CD14-positive monocyte (primary cell): ENCODE data around the gene MAGEF1. TPM values are rescaled to one million over a fixed set of nuclear protein-coding genes. Genes with fewer than 3 reads are reported as not detected.
A peak's percentile ranks its signal among the peaks of the same experiment; 100 is the strongest.

Experiments used
- DNase-seq, 3 donors: peaks; one replicate each; pipeline ENCODE4 v3.0.0-alpha.2; 2011 to 2022
- H2AFZ ChIP-seq: 2 replicates; pipeline ENCODE4 v1.6.0; 2012; ENCODE audit warnings: mild to moderate bottlenecking, low read depth, low read length, inconsistent platforms; ENCODE audit not compliant: insufficient read depth, poor library complexity, severe bottlenecking
- H3K27ac ChIP-seq, 2 donors: 1 replicate in 1 of 2; 2 replicates in 1 of 2; pipeline ENCODE4 v1.5.1; 2012 to 2013; ENCODE audit warnings: low read length in 2 of 2, control low read depth in 1 of 2, inconsistent platforms in 1 of 2, low read depth in 1 of 2, mild to moderate bottlenecking in 1 of 2
- H3K27me3 ChIP-seq, 2 donors: one replicate each; pipeline versions ENCODE4 v1.6.0 to v1.6.1; 2011 to 2013; ENCODE audit warnings: low read length in 2 of 2; ENCODE audit not compliant: control insufficient read depth in 2 of 2, insufficient read depth in 2 of 2
- H3K36me3 ChIP-seq, 2 donors: replicated peaks in 1 of 2; 1 replicate in 1 of 2; 2 replicates in 1 of 2; pipeline versions ENCODE4 v1.5.1 to v1.6.1; 2012 to 2013; ENCODE audit warnings: low read length in 2 of 2, control low read depth in 1 of 2, inconsistent platforms in 1 of 2, mild to moderate bottlenecking in 1 of 2; ENCODE audit not compliant: insufficient read depth in 2 of 2, control insufficient read depth in 1 of 2
- H3K4me1 ChIP-seq, 2 donors: 1 replicate in 1 of 2; 2 replicates in 1 of 2; pipeline versions ENCODE4 v1.5.1 to v1.6.1; 2012 to 2013; ENCODE audit warnings: low read length in 2 of 2, control low read depth in 1 of 2, inconsistent platforms in 1 of 2, mild to moderate bottlenecking in 1 of 2, moderate library complexity in 1 of 2; ENCODE audit not compliant: insufficient read depth in 2 of 2, control insufficient read depth in 1 of 2
- H3K4me2 ChIP-seq: replicated peaks from 2 replicates; pipeline ENCODE3; 2012; ENCODE audit warnings: low read length, moderate library complexity, mild to moderate bottlenecking; ENCODE audit not compliant: poor library complexity, severe bottlenecking; ENCODE audit errors: extremely low read depth
- H3K4me3 ChIP-seq, 3 experiments: fragments of 200-600 bp in 1 of 3; sonication (generic) in 1 of 3; replicated peaks in 1 of 3; 1 replicate in 2 of 3; 2 replicates in 1 of 3; pipeline ENCODE4 v1.5.1; 2011 to 2013; ENCODE audit warnings: low read length in 3 of 3, mild to moderate bottlenecking in 3 of 3, control low read depth in 2 of 3, low read depth in 2 of 3, inconsistent platforms in 1 of 3, moderate library complexity in 1 of 3
- H3K79me2 ChIP-seq: 2 replicates; pipeline ENCODE4 v1.6.0; 2012; ENCODE audit warnings: mild to moderate bottlenecking, control low read depth, inconsistent platforms, low read length, moderate library complexity; ENCODE audit not compliant: insufficient read depth
- H3K9ac ChIP-seq: 2 replicates; pipeline ENCODE4 v1.6.0; 2017; ENCODE audit warnings: low read length, mild to moderate bottlenecking; ENCODE audit not compliant: insufficient read depth, poor library complexity, severe bottlenecking
- H3K9me3 ChIP-seq, 2 donors: replicated peaks in 1 of 2; 1 replicate in 1 of 2; 2 replicates in 1 of 2; pipeline versions ENCODE4 v1.5.1 to v1.6.1; 2012 to 2013; ENCODE audit warnings: low read length in 2 of 2, control low read depth in 1 of 2; ENCODE audit not compliant: control insufficient read depth in 1 of 2, insufficient read depth in 1 of 2
- H4K20me1 ChIP-seq: 2 replicates; pipeline ENCODE4 v1.6.0; 2012; ENCODE audit warnings: mild to moderate bottlenecking, low read length, control low read depth, moderate library complexity; ENCODE audit not compliant: insufficient read depth
- H3K27ac Mint-ChIP-seq, 7 donors: one replicate each; pipeline ENCODE4 v1.8.0; 2020; ENCODE audit warnings: mild to moderate bottlenecking in 7 of 7, mixed read lengths in 7 of 7, moderate library complexity in 6 of 7, inconsistent platforms in 2 of 7
- H3K27me3 Mint-ChIP-seq, 3 donors: one replicate each; pipeline ENCODE4 v1.8.0; 2021 to 2022; ENCODE audit warnings: low read depth in 3 of 3, mild to moderate bottlenecking in 3 of 3, mixed read lengths in 3 of 3, moderate library complexity in 3 of 3, inconsistent platforms in 1 of 3
- H3K36me3 Mint-ChIP-seq, 2 donors: one replicate each; pipeline ENCODE4 v1.8.0; 2020; ENCODE audit warnings: mixed read lengths in 2 of 2, inconsistent platforms in 1 of 2, mild to moderate bottlenecking in 1 of 2
- H3K4me1 Mint-ChIP-seq: one replicate; pipeline ENCODE4 v1.8.0; 2020; ENCODE audit warnings: mild to moderate bottlenecking, mixed read lengths
- H3K4me3 Mint-ChIP-seq, 2 donors: one replicate each; pipeline ENCODE4 v1.8.0; 2020; ENCODE audit warnings: mild to moderate bottlenecking in 2 of 2, mixed read lengths in 2 of 2, moderate library complexity in 1 of 2
- H3K9me3 Mint-ChIP-seq, 7 donors: one replicate each; pipeline ENCODE4 v1.8.0; 2020 to 2022; ENCODE audit warnings: mixed read lengths in 7 of 7, mild to moderate bottlenecking in 6 of 7, moderate library complexity in 6 of 7, inconsistent platforms in 2 of 7
- CTCF ChIP-seq: fragments of 200-600 bp; IDR thresholded peaks from one replicate; pipeline ENCODE4 v1.8.0; 2022; ENCODE audit warnings: antibody characterized with exemption, mild to moderate bottlenecking
- WGBS: methylation state at CpG from one replicate; pipeline ENCODE4 v1.1.5; 2013; ENCODE audit warnings: missing lambda C conversion rate; ENCODE audit not compliant: insufficient coverage; 5-methylcytosine and 5-hydroxymethylcytosine counted together
- intact Hi-C, 2 donors: fragments of 100-400 bp; cut with micrococcal nuclease; formaldehyde crosslinking; loops; one replicate each; pipeline versions ENCODE4 v1.15.0 to v1.15.1; 2023
- polyA plus RNA-seq, 3 donors: library from polyadenylated mRNA; depleted of rRNA in 1 of 3; unstranded in 2 of 3; stranded (reverse) in 1 of 3; fragments of 300-500 nt in 2 of 3; fragments of >200 nt in 1 of 3; fragmentation: Illumina TruSeq in 2 of 3; gene quantifications; 1 replicate in 2 of 3; 2 replicates in 1 of 3; pipeline ENCODE4 v1.2.3, GENCODE V29; 2012 to 2021

Gene MAGEF1
- polyA plus RNA-seq, 3 donors: 1.7 to 14.8 (median 12.2) TPM

- Histone ChIP-seq H3K27me3 (no peaks in the 10 kb centered on the region), H3K79me2 (no peaks in the 10 kb centered on the region), H3K36me3 (no peaks in the 10 kb centered on the region), H3K4me2 (no peak overlapping the region), H2AFZ (no peak overlapping the region), H3K9ac (no peak overlapping the region), H3K4me1 (peaks cover 25 to 32% of the 10 kb centered on the region in 2 donors), H3K4me3 (no peak overlapping the region), H3K9me3 (no peaks in the 10 kb centered on the region), H3K27ac (no peak overlapping the region), H4K20me1 (no peaks in the 10 kb centered on the region)
- 87% methylated on average over 10 of the region's 14 CpGs for WGBS
- no peaks in the 10 kb centered on the region for H3K36me3 Mint-ChIP-seq
- H3K27ac Mint-ChIP-seq: peak overlapping the region in 1 of 7 donors; percentile 46
- peaks cover 2 to 9% (median 6%) of the 10 kb centered on the region in 3 donors for H3K27me3 Mint-ChIP-seq
- DNase-seq: no peak
- H3K4me1 Mint-ChIP-seq: peaks cover 19% of the 10 kb centered on the region
- no peaks in the 10 kb centered on the region for H3K9me3 Mint-ChIP-seq
- no peak for TF ChIP-seq CTCF
- no peak overlapping the region for H3K4me3 Mint-ChIP-seq
- intact Hi-C loops: no loop called here
These were observed 34.6 kb upstream of the MAGEF1 start for GRCh38 chr3:184746131-184747120.

- WGBS: 89% methylated on average over 11 of the region's 11 CpGs
- H2AFZ ChIP-seq: no peak overlapping the region
- Mint-ChIP-seq H3K27me3 (peaks cover 3 to 9% (median 6%) of the 10 kb centered on the region in 3 donors), H3K36me3 (no peaks in the 10 kb centered on the region), H3K4me3 (no peak overlapping the region), H3K4me1 (peaks cover 21% of the 10 kb centered on the region), H3K9me3 (no peaks in the 10 kb centered on the region), H3K27ac (no peak overlapping the region)
- no peak overlapping the region for H3K9ac ChIP-seq
- H3K27ac ChIP-seq: no peak overlapping the region
- H4K20me1 ChIP-seq: no peaks in the 10 kb centered on the region
- intact Hi-C loops: loop anchor here in 1 of 2 donors (2.0 kb wide), 1 partner anchor 57 kb away; no protein-coding TSS in a partner anchor
- no peak overlapping the region for H3K4me3 ChIP-seq
- no peak overlapping the region for H3K4me2 ChIP-seq
- no peaks in the 10 kb centered on the region for H3K27me3 ChIP-seq
- peaks cover 25 to 38% of the 10 kb centered on the region in 2 donors for H3K4me1 ChIP-seq
- H3K79me2 ChIP-seq: no peaks in the 10 kb centered on the region
- TF ChIP-seq CTCF: no peak
- no peaks in the 10 kb centered on the region for H3K36me3 ChIP-seq
- DNase-seq: no peak
- no peaks in the 10 kb centered on the region for H3K9me3 ChIP-seq
These were observed 33.7 kb upstream of the MAGEF1 start for GRCh38 chr3:184745526-184745925.
